ENCODE data around the gene POU6F2.

DNA sequence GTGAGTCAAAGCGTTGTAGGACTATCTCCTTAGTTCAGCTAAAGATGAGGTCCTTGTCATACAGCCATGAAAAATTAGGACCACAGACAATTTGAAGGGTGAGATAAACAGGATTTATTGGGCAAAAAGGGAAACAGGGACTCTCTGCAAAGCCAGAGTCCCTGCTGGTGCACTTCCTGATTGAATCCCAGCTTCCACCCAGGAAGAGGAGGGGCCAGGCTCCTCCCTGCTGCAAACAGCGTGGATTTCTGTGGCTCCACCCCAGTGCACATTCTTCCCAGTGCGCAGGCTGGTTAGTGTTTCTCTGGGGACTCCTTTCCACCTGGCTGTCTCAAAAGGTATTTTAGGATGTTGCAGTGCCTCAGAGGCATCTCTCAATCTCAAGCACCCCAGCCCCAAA, 423.1 kb downstream of the POU6F2 start:
- no peak for TF ChIP-seq POLR2A (IDR thresholded peaks at IDR 0.05)
- TF ChIP-seq, protein P1, sequence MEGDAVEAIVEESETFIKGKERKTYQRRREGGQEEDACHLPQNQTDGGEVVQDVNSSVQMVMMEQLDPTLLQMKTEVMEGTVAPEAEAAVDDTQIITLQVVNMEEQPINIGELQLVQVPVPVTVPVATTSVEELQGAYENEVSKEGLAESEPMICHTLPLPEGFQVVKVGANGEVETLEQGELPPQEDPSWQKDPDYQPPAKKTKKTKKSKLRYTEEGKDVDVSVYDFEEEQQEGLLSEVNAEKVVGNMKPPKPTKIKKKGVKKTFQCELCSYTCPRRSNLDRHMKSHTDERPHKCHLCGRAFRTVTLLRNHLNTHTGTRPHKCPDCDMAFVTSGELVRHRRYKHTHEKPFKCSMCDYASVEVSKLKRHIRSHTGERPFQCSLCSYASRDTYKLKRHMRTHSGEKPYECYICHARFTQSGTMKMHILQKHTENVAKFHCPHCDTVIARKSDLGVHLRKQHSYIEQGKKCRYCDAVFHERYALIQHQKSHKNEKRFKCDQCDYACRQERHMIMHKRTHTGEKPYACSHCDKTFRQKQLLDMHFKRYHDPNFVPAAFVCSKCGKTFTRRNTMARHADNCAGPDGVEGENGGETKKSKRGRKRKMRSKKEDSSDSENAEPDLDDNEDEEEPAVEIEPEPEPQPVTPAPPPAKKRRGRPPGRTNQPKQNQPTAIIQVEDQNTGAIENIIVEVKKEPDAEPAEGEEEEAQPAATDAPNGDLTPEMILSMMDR (IDR thresholded peaks at IDR 0.05): no peak
